ENCODE data around the gene TACSTD2.

TACSTD2 gene

DNA sequence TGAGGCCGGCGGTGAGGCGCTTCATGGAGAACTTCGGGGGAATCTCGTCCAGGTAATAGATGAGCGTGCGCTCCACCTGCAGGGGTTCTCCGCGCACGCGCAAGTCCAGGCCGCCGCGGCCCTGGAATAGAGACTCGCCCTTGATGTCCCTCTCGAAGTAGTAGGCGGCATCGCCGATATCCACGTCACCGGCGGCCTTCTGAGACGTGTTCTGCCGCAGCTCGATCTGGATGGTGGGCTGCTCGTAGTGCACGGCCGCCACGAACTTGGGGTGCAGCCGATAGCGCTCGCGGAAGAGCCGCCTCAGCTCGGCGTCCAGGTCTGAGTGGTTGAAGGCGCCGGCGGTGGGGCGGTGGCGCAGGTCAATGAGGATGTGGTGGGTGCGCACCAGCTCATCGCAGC, 726 bp downstream of the TACSTD2 start:
- Histone ChIP-seq H3K9me3 (ENCODE audit: control insufficient read depth, insufficient read depth, low read length) (no peaks in the 10 kb centered on the region), H3K36me3 (ENCODE audit: control insufficient read depth, insufficient read depth, low read length) (no peaks in the 10 kb centered on the region), H3K4me1 (ENCODE audit: control insufficient read depth, insufficient read depth, low read length) (peaks cover 25% of the 10 kb centered on the region), H3K9ac (ENCODE audit: low read depth, low read length) (no peak overlapping the region), H3K27ac (ENCODE audit: low read depth, low read length) (no peak overlapping the region), H3K4me3 (ENCODE audit: low read depth, low read length) (peak overlapping the region; percentile 53), H3K27me3 (ENCODE audit: control insufficient read depth, insufficient read depth, low read length) (peaks cover 45% of the 10 kb centered on the region)

- H3K4me1 ChIP-seq (ENCODE audit: control insufficient read depth, insufficient read depth, low read length): peaks cover 25% of the 10 kb centered on the region
- H3K27ac ChIP-seq (ENCODE audit: low read depth, low read length): no peak overlapping the region
- H3K9ac ChIP-seq (ENCODE audit: low read depth, low read length): no peak overlapping the region
- peak overlapping the region; percentile 53; the same call in 1 of the 2 replicates for H3K4me3 ChIP-seq (ENCODE audit: low read depth, low read length)
- H3K36me3 ChIP-seq (ENCODE audit: control insufficient read depth, insufficient read depth, low read length): no peaks in the 10 kb centered on the region
- H3K27me3 ChIP-seq (ENCODE audit: control insufficient read depth, insufficient read depth, low read length): peaks cover 45% of the 10 kb centered on the region
- no peaks in the 10 kb centered on the region for H3K9me3 ChIP-seq (ENCODE audit: control insufficient read depth, insufficient read depth, low read length)
Measured at GRCh38 chr1:58575551-58576324, 1.3 kb downstream of the TACSTD2 start.

DNA sequence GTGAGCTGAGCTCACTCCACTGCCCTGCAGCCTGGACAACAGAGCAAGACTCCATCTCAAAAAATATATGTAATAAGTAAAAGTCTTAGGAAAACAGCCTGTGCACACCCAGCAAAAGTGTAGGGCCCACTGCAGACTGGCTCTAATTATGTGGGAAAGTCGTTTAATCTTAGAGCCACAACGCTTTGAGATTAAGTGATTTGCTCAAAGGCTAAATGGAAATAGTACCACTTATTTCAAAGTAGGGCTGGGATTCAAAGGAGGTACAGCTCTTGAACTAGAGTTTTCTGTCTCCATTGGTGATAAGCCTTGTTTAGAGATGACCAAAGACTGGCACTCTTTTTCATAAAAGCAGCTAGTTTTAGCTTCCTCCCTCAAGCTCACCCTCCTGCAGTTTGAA, 2.2 kb downstream of the TACSTD2 start:
- peaks cover 45% of the 10 kb centered on the region for H3K27me3 ChIP-seq (ENCODE audit: control insufficient read depth, insufficient read depth, low read length)
- no peaks in the 10 kb centered on the region for H3K36me3 ChIP-seq (ENCODE audit: control insufficient read depth, insufficient read depth, low read length)
- no peak overlapping the region for H3K27ac ChIP-seq (ENCODE audit: low read depth, low read length)
- peaks cover 25% of the 10 kb centered on the region for H3K4me1 ChIP-seq (ENCODE audit: control insufficient read depth, insufficient read depth, low read length)
- H3K9me3 ChIP-seq (ENCODE audit: control insufficient read depth, insufficient read depth, low read length): no peaks in the 10 kb centered on the region
- H3K9ac ChIP-seq (ENCODE audit: low read depth, low read length): no peak overlapping the region
- no peak overlapping the region for H3K4me3 ChIP-seq (ENCODE audit: low read depth, low read length)

- no peak overlapping the region for H3K9ac ChIP-seq (ENCODE audit: low read depth, low read length)
- H3K4me3 ChIP-seq (ENCODE audit: low read depth, low read length): no peak overlapping the region
- H3K27me3 ChIP-seq (ENCODE audit: control insufficient read depth, insufficient read depth, low read length): peaks cover 45% of the 10 kb centered on the region
- no peak overlapping the region for H3K27ac ChIP-seq (ENCODE audit: low read depth, low read length)
- H3K36me3 ChIP-seq (ENCODE audit: control insufficient read depth, insufficient read depth, low read length): no peaks in the 10 kb centered on the region
- peaks cover 25% of the 10 kb centered on the region for H3K4me1 ChIP-seq (ENCODE audit: control insufficient read depth, insufficient read depth, low read length)
- no peaks in the 10 kb centered on the region for H3K9me3 ChIP-seq (ENCODE audit: control insufficient read depth, insufficient read depth, low read length)
Measured at GRCh38 chr1:58573705-58574591, 3.1 kb downstream of the TACSTD2 start.

GRCh38 chr1:58573138-58573537, 3.9 kb downstream of the TACSTD2 start:
- Histone ChIP-seq H3K9ac (ENCODE audit: low read depth, low read length) (no peak overlapping the region), H3K4me3 (ENCODE audit: low read depth, low read length) (no peak overlapping the region), H3K27ac (ENCODE audit: low read depth, low read length) (no peak overlapping the region), H3K4me1 (ENCODE audit: control insufficient read depth, insufficient read depth, low read length) (peaks cover 25% of the 10 kb centered on the region), H3K36me3 (ENCODE audit: control insufficient read depth, insufficient read depth, low read length) (no peaks in the 10 kb centered on the region), H3K9me3 (ENCODE audit: control insufficient read depth, insufficient read depth, low read length) (no peaks in the 10 kb centered on the region), H3K27me3 (ENCODE audit: control insufficient read depth, insufficient read depth, low read length) (peaks cover 41% of the 10 kb centered on the region)

DNA sequence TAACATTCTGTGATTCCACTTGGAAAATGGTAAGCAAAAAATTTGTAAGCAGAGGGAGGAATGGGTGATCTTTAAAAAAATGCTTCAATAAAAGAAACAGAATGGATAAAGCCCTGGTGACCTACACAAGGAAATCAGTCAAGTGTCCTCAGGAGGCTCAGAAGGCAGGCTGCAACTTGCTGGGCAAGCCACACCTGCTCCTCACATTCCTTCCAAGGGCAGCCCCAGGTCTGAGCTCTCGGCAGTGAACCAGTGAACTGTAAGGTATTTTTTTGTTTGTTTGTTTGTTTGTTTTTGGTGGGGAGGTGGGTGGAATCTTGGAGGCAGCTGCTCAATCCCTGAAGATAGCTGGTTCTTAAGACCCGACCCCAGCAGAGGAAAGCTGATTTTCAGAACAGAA, 4.4 kb downstream of the TACSTD2 start:
- no peak overlapping the region for H3K4me3 ChIP-seq (ENCODE audit: low read depth, low read length)
- H3K36me3 ChIP-seq (ENCODE audit: control insufficient read depth, insufficient read depth, low read length): no peaks in the 10 kb centered on the region
- H3K27ac ChIP-seq (ENCODE audit: low read depth, low read length): no peak overlapping the region
- peaks cover 23% of the 10 kb centered on the region for H3K4me1 ChIP-seq (ENCODE audit: control insufficient read depth, insufficient read depth, low read length)
- no peaks in the 10 kb centered on the region for H3K9me3 ChIP-seq (ENCODE audit: control insufficient read depth, insufficient read depth, low read length)
- peaks cover 37% of the 10 kb centered on the region for H3K27me3 ChIP-seq (ENCODE audit: control insufficient read depth, insufficient read depth, low read length)
- H3K9ac ChIP-seq (ENCODE audit: low read depth, low read length): no peak overlapping the region

- H3K4me3 ChIP-seq (ENCODE audit: low read depth, low read length): no peak overlapping the region
- H3K4me1 ChIP-seq (ENCODE audit: control insufficient read depth, insufficient read depth, low read length): peaks cover 21% of the 10 kb centered on the region
- H3K9me3 ChIP-seq (ENCODE audit: control insufficient read depth, insufficient read depth, low read length): no peaks in the 10 kb centered on the region
- no peak overlapping the region for H3K27ac ChIP-seq (ENCODE audit: low read depth, low read length)
- peaks cover 26% of the 10 kb centered on the region for H3K27me3 ChIP-seq (ENCODE audit: control insufficient read depth, insufficient read depth, low read length)
- no peaks in the 10 kb centered on the region for H3K36me3 ChIP-seq (ENCODE audit: control insufficient read depth, insufficient read depth, low read length)
- no peak overlapping the region for H3K9ac ChIP-seq (ENCODE audit: low read depth, low read length)
Measured at GRCh38 chr1:58571616-58572015, 5.4 kb downstream of the TACSTD2 start.

GRCh38 chr1:58570817-58571216, 6.2 kb downstream of the TACSTD2 start:
- peaks cover 18% of the 10 kb centered on the region for H3K27me3 ChIP-seq (ENCODE audit: control insufficient read depth, insufficient read depth, low read length)
- no peaks in the 10 kb centered on the region for H3K9me3 ChIP-seq (ENCODE audit: control insufficient read depth, insufficient read depth, low read length)
- H3K9ac ChIP-seq (ENCODE audit: low read depth, low read length): no peak overlapping the region
- H3K4me1 ChIP-seq (ENCODE audit: control insufficient read depth, insufficient read depth, low read length): peaks cover 21% of the 10 kb centered on the region
- no peak overlapping the region for H3K4me3 ChIP-seq (ENCODE audit: low read depth, low read length)
- H3K27ac ChIP-seq (ENCODE audit: low read depth, low read length): no peak overlapping the region
- no peaks in the 10 kb centered on the region for H3K36me3 ChIP-seq (ENCODE audit: control insufficient read depth, insufficient read depth, low read length)

DNA sequence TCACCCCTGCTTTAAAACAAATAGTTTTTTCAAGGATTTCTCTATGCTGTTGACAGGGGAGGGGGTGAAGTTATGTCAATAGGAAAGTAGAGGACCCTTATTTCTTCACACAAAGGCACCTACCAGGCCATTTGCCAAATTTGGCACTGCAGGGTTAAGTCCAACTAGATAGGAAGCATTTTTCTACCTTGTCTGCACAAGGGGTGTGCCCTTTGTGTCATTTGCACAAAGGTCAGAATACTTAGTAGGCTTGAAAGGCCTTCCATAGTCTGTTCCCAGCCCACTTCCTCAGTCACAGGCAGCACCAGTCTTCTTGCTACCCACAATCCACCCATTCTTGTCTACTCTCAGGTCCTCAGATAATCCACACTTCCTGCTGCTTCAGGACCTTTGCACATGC, 7.0 kb downstream of the TACSTD2 start:
- peaks cover 21% of the 10 kb centered on the region for H3K4me1 ChIP-seq (ENCODE audit: control insufficient read depth, insufficient read depth, low read length)
- no peak overlapping the region for H3K9ac ChIP-seq (ENCODE audit: low read depth, low read length)
- H3K27ac ChIP-seq (ENCODE audit: low read depth, low read length): no peak overlapping the region
- no peaks in the 10 kb centered on the region for H3K36me3 ChIP-seq (ENCODE audit: control insufficient read depth, insufficient read depth, low read length)
- no peak overlapping the region for H3K4me3 ChIP-seq (ENCODE audit: low read depth, low read length)
- peaks cover 11% of the 10 kb centered on the region for H3K27me3 ChIP-seq (ENCODE audit: control insufficient read depth, insufficient read depth, low read length)
- H3K9me3 ChIP-seq (ENCODE audit: control insufficient read depth, insufficient read depth, low read length): no peaks in the 10 kb centered on the region

GRCh38 chr1:58568911-58569310, 8.1 kb downstream of the TACSTD2 start:
- Histone ChIP-seq H3K9ac (ENCODE audit: low read depth, low read length) (no peak overlapping the region), H3K9me3 (ENCODE audit: control insufficient read depth, insufficient read depth, low read length) (no peaks in the 10 kb centered on the region), H3K4me1 (ENCODE audit: control insufficient read depth, insufficient read depth, low read length) (peaks cover 17% of the 10 kb centered on the region), H3K4me3 (ENCODE audit: low read depth, low read length) (no peak overlapping the region), H3K36me3 (ENCODE audit: control insufficient read depth, insufficient read depth, low read length) (no peaks in the 10 kb centered on the region), H3K27ac (ENCODE audit: low read depth, low read length) (no peak overlapping the region), H3K27me3 (ENCODE audit: control insufficient read depth, insufficient read depth, low read length) (no peaks in the 10 kb centered on the region)

DNA sequence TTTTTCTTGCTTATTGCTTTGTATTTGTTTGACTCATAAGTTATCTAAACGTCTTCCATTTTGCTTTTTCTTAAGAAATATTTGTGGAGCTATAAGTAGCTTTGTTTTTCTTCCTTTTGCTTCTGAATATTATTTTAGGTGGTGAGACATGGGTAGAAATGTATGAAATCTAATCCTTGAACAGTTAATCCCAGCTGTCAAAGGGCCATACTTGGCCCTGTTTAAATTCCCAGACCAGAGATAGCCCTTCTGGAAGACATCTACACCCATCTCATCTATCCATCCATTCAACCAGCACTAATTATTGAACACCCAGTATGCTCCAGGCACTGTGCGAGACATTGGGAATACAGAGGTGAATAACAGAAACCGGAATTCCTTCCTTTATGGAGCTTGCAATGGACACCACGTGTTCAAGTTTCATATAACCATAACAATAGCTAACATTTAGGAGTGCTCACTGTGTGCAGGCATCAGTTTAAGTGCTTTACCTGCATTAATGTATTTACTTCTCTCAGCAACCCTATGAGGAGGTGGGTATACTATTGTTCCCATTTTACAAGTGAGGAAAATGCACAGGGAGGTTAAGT, 8.7 kb downstream of the TACSTD2 start:
- peaks cover 12% of the 10 kb centered on the region for H3K4me1 ChIP-seq (ENCODE audit: control insufficient read depth, insufficient read depth, low read length)
- H3K27ac ChIP-seq (ENCODE audit: low read depth, low read length): no peak overlapping the region
- no peaks in the 10 kb centered on the region for H3K27me3 ChIP-seq (ENCODE audit: control insufficient read depth, insufficient read depth, low read length)
- H3K4me3 ChIP-seq (ENCODE audit: low read depth, low read length): no peak overlapping the region
- H3K36me3 ChIP-seq (ENCODE audit: control insufficient read depth, insufficient read depth, low read length): no peaks in the 10 kb centered on the region
- no peaks in the 10 kb centered on the region for H3K9me3 ChIP-seq (ENCODE audit: control insufficient read depth, insufficient read depth, low read length)
- H3K9ac ChIP-seq (ENCODE audit: low read depth, low read length): no peak overlapping the region
